ENCODE data around the gene RCAN2. TPM values are rescaled to one million over a fixed set of nuclear protein-coding genes. Genes with fewer than 3 reads are reported as not detected.

The RCAN2 gene
- total and polyA plus RNA-seq, 2 donors (not counting 3 experiments of a cell fraction or from before 2014, with no cell fraction given), result 0.07 to 0.33 TPM

- ChIA-PET CTCF (interaction anchor here (1.0 to 10.9 kb wide), 10 partner anchors 14 to 292 kb away, joined by 3 to 365 read pairs (median 6); partner anchors contain the start of gene ENPP4), POLR2A (no interaction called here)
- no peaks in the 10 kb centered on the region for H4K20me1 ChIP-seq (replicated peaks; ENCODE audit: control insufficient read depth, extremely low read depth, insufficient read depth, low read length)
- no peak overlapping the region for H3K4me2 ChIP-seq (ENCODE audit: insufficient read depth, low read length)
- peaks cover 3 to 13% of the 10 kb centered on the region in 2 experiments for H3K27me3 ChIP-seq (ENCODE audit: control insufficient read depth in 2 of 2, insufficient read depth in 2 of 2, low read length in 2 of 2)
- BruUV-seq (replicated peaks), result no TSS peak
- H3K4me3 ChIP-seq (replicated peaks in 1 of 3; ENCODE audit: insufficient read depth in 1 of 3, low read depth in 1 of 3, low read length in 3 of 3), result no peak overlapping the region
- dilution Hi-C loops (cut with MboI; ENCODE audit: extremely low pct_ligation_motif_present, low sequenced_read_pairs), result no loop called here
- H3K9me1 ChIP-seq (replicated peaks; ENCODE audit: control insufficient read depth, extremely low read depth, insufficient read depth, low read length), result no peaks in the 10 kb centered on the region
- TF ChIP-seq JUN (IDR thresholded peaks at IDR 0.05; ENCODE audit: borderline replicate concordance, insufficient read depth, insufficient read length, low read depth), result no peak
- TF ChIP-seq MAX (IDR thresholded peaks at IDR 0.05; ENCODE audit: insufficient read depth, insufficient read length), result no peak
- TF ChIP-seq EZH2 (IDR thresholded peaks at IDR 0.05; ENCODE audit: borderline replicate concordance, low read depth, low read length, severe bottlenecking), result no peak
- TF ChIP-seq MYC (IDR thresholded peaks at IDR 0.05; ENCODE audit: low read depth, low read length), result no peak
- TF ChIP-seq POLR2A (IDR thresholded peaks at IDR 0.05; ENCODE audit: low read depth, low read length), result no peak
- TF ChIP-seq POLR2AphosphoS5 (IDR thresholded peaks at IDR 0.05; ENCODE audit: insufficient read depth, low read depth, low read length), result no peak
- TF ChIP-seq, protein P1, sequence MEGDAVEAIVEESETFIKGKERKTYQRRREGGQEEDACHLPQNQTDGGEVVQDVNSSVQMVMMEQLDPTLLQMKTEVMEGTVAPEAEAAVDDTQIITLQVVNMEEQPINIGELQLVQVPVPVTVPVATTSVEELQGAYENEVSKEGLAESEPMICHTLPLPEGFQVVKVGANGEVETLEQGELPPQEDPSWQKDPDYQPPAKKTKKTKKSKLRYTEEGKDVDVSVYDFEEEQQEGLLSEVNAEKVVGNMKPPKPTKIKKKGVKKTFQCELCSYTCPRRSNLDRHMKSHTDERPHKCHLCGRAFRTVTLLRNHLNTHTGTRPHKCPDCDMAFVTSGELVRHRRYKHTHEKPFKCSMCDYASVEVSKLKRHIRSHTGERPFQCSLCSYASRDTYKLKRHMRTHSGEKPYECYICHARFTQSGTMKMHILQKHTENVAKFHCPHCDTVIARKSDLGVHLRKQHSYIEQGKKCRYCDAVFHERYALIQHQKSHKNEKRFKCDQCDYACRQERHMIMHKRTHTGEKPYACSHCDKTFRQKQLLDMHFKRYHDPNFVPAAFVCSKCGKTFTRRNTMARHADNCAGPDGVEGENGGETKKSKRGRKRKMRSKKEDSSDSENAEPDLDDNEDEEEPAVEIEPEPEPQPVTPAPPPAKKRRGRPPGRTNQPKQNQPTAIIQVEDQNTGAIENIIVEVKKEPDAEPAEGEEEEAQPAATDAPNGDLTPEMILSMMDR (IDR thresholded peaks at IDR 0.05; ENCODE audit: extremely low read depth in 1 of 2, insufficient read depth in 1 of 2, low read depth in 1 of 2, low read length in 2 of 2), result no peak
- TF ChIP-seq FOS (IDR thresholded peaks at IDR 0.05; ENCODE audit: borderline replicate concordance, insufficient read depth, low read length), result no peak
- TF ChIP-seq GATA2 (IDR thresholded peaks at IDR 0.05; ENCODE audit: insufficient read depth, insufficient read length, low read depth, low read length), result no peak
- H3K79me2 ChIP-seq (ENCODE audit: control insufficient read depth, insufficient read depth, low read length), result no peaks in the 10 kb centered on the region
- H3K4me1 ChIP-seq (ENCODE audit: control insufficient read depth, extremely low read depth, insufficient read depth, low read length), result no peaks in the 10 kb centered on the region
- H2AFZ ChIP-seq (ENCODE audit: low read depth, low read length), result no peak overlapping the region
- intact Hi-C loops (cut with micrococcal nuclease), result no loop called here
- no peaks in the 10 kb centered on the region for H3K36me3 ChIP-seq (ENCODE audit: control insufficient read depth in 2 of 2, extremely low read depth in 1 of 2, insufficient read depth in 2 of 2, low read length in 2 of 2)
- no peak for FAIRE-seq
- DNase-seq (ENCODE audit: low read depth, low spot score), result no peak
- no peaks in the 10 kb centered on the region for H3K9me3 ChIP-seq (replicated peaks; ENCODE audit: control insufficient read depth, insufficient read depth, low read length)
- no peak overlapping the region for H3K9ac ChIP-seq (replicated peaks; ENCODE audit: extremely low read depth, insufficient read depth, low read length)
- no peak overlapping the region for H3K27ac ChIP-seq (ENCODE audit: insufficient read depth, low read depth, low read length)
Measured at GRCh38 chr6:46222286-46222685, 269.0 kb downstream of the RCAN2 start.
